GM18909 (cell line): Measurements from ENCODE around the gene CRB2.

Source experiments
- ATAC-seq: cut with Tn5 transposase; IDR thresholded peaks from one replicate; pipeline ENCODE4 v1.9.1; 2021; ENCODE audit warnings: mild to moderate bottlenecking; ENCODE audit not compliant: unreplicated experiment, poor library complexity

Gene CRB2

DNA sequence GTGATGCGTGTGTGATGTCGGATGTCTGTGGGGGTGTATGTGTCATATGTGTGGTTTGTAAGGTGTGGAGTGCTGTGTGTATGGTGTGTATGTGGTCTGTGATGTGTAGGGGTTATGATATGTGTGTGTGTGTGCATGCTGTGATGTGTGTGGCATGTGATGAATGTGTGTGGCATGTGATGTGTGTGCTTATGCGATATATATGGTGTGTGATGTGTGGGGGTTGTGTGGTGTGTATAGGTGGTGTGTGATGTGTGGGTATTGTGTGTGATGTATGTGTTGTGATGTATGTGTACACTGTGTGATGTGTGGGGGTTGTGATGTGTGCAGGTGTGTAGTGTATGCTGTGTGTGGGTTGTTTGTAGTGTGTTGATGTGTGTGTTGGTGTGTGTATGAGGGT, 9.2 kb upstream of the CRB2 start:
- ATAC-seq, result no peak

- no peak for ATAC-seq
Measured at GRCh38 chr9:123347289-123348060, 8.5 kb upstream of the CRB2 start.

DNA sequence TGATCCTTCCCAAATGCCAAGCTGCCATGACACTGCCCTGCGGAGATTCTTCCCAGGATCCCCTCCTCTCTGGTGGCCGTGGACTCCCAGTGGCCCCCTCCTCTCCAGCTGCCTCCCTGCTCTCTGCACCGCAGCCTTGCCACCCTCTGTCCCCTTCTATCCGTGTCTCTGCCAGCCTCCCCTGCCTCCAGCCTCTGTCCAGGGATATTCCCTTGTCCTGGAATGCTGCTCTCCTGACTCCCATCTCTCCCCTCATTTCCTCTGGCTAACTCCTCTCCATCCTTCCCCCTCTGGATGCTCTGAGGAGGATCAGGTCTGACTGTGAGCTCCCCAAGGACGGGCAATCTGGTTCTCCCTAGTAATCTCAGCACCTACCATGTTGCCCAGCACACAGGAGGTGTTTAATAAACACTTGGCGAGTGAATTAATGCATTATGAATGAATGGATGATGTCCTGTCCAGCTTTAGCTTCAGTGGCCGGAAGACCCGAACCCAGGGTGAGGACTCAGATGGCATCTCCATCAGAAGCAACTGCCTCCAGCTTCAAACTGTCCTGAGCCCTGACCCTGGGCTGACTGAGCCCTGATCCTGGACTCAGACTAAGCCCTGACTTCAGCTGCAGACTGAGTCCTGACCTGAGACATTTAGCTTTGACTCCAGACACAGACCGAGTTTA, 7.5 kb upstream of the CRB2 start:
- ATAC-seq, result no peak

DNA sequence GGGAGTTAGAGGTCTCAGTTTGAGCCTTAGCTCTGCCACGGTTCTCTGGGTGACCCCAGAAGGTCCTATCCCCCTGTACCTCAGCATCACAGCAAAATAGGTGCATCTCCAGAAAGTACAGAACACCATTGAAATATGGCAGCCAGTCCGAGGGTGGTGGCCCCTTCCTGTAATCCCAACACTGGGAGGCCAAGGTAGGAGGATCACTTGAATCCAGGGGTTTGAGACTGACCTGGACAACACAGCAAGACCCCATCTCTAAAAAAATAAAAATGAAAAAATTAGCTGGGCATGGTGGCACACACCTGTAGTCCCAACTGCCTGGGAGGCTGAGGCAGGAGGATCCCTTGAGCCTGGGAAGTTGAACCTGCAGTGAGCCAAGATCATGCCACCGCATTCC, 7.0 kb upstream of the CRB2 start:
- ATAC-seq, result no peak

DNA sequence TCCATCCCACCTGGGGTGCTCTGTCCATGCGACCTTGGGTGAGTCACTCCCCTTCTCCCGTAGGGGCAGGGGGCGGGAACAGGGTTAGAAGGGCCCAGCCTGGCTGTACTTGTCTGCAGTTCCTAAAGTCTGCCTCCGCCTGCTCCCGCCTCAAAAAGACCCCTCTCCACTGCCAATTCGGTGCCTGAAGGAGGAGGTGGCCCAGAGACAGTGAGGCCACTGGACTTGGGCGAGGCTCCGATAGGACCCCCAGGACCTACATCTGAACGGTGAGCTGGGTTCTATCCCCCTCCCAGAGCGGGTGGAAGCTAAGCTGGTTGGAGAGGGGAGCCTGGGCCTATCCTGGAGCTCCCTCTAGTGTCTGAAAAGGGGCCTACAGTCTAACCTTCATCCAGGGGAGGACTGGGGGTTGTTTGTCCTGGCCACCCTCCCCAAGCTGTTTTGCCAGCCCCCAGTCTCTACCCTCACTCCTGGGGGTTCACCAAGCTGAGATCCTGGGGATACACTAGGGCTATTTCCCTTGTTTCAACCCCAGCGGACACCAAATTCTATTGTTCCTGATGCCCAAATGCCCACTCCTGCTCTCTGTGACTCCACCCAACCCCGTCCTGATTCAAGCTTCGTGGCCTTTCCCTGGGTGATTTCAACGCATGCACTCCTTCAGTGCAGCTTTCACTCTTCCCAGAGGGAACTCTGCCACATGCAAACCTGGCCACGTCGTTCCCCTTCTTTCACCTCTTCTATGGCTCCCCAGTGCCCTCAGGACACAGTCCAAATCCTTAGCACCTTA, 6.1 kb upstream of the CRB2 start:
- ATAC-seq, result peak; percentile 63

- no peak for ATAC-seq
Measured at GRCh38 chr9:123350590-123351310, 5.2 kb upstream of the CRB2 start.

DNA sequence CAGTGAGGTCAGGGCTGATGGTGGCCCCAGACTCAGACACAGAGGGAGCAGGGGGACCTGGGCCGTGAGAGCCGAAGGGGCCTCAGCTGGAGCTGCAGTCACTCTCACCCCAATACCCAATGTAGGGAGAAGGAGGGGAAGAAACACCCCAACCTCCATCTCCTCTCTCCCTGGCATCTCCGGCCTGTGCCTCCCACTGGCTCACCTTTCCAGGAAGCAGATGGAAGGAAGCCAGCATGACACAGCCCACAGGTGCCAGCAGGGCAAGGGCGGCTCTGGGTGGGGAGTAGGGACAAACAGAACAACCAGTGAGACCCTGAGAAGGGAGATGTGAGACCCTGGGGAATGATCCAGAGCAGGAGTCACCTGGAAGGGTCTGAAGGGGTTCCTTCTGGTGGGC, 3.0 kb upstream of the CRB2 start:
- no peak for ATAC-seq

- ATAC-seq, result no peak
Measured at GRCh38 chr9:123353984-123354591, 1.9 kb upstream of the CRB2 start.

- no peak for ATAC-seq
Measured at GRCh38 chr9:123354806-123355508, 1.0 kb upstream of the CRB2 start.

DNA sequence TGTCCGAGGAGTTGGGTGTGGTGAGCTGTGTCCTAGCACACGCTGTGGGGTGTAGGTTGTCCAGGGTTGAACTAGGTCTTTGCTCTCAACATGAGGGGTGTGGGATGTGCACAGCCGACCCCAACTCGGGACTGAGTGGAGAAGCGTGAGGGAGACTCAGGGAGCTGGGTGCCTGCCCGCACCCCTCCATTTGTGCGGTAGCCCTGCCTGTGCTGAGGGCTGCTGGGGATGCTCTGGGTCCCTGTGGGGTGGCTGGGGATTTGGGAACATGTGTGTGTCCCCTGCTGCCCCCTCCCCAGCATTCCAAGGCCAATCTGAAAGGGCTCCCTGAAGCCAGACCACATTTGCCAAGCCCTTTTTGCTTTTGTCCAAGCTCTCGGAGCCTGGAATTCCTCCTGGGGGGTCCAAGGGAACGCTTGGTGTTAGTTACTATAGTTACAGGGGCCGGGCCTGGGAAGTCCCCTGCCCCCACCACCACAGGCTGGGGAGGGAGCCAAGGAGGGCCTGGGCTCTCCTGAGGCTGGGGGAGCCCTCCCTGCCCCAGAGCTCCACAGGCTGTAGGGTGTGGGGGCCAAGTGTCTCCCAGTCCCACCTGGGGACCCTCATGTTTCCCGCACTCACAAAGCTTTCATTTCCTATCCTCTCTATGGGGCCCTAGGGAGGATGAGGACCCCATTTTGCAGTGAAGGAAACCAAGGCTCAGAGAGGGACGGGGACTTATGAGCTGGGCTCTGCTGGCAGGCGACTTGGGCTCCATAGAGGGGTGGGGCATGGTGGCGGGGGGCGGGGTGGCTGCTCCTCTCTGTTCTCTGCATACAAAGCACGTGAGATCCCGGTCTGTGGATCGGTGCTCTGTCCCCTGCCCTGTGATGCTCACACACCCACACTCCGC, 1.1 kb downstream of the CRB2 start:
- ATAC-seq, result no peak

DNA sequence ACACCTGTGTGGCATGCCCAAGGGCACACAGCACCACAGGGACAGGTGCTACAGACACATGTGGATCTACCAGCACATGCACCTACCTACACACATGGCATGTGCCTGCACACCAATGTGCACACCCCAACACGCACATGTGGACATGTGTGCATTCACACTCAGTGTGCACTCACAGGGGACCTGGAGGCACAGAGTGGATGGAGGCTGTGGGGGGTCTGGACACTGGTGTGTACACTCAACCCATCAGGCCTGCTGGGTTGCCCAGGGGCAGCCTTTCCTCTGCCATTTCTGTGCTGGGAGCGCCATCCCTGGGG, 1.7 kb downstream of the CRB2 start:
- no peak for ATAC-seq

DNA sequence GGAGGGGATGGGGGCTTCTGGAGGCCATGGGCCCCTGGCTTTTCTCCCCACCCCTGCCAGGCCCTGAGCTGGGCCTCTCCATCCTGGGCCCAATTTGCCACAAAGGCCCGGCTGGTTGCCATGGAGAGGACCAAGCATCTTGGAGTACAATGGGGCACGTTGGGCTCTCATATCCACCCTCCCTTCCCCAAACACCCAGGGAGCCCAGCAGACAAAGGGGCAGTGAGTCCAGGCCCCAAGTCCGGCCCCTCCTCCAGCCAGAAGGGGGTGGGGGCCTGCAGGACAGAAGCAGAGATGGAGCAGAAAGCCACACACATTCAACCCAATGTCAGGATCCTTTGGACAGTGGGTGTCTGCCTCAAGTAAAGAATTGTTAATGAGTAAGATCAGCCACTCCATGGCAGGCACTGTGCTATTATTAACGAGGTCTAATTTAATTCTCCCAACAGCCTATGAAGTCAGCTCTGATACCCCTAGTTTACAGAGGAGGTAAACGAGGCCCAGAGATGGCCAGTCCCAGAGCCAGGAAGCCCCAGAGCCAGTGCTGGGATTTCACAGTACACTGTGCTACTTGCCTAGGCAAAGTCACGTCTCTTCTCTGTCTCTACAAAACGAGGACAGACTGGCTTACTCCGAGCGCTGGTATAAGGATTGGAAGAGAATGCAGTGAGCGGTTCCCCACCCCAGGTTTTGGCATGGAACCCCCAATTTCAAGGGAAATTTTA, 2.3 kb downstream of the CRB2 start:
- no peak for ATAC-seq

DNA sequence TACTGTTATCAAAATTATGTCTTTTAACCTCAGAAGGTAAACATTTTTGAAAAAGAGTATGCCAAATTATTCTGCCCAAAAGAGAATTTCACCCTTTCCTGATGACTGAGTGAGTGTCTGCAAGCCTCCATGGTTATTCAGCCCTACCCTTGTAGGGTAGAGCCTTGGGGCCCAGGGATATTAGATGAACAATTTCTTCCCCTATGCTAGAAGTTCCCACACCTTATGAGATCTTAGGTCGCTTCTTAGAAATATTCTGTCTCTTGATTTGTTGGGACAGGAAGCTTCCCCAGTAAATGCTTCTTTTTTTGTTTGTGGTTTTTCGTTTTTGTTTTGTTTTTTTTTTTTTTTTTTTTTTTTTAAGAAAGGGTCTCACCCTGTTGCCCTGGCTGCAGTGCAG, 3.1 kb downstream of the CRB2 start:
- no peak for ATAC-seq

DNA sequence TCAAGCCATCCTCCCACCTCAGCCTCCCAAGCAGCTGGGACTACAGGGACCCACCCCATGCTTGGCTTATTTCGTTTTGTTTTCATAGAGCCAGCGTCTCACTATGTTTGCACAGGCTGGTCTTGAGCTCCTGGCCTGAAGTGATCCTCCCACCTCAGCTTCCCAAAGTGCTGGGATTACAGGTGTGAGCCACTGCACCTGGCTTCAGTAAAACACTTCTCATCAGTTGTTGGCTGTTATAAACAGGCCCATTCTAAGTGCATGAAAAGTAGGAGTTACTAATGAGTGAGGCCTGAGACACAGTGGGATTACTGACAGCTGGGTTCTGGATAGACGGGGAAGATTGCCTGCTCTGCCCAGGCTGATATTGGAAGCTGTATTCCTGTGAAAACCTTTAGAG, 3.5 kb downstream of the CRB2 start:
- no peak for ATAC-seq

DNA sequence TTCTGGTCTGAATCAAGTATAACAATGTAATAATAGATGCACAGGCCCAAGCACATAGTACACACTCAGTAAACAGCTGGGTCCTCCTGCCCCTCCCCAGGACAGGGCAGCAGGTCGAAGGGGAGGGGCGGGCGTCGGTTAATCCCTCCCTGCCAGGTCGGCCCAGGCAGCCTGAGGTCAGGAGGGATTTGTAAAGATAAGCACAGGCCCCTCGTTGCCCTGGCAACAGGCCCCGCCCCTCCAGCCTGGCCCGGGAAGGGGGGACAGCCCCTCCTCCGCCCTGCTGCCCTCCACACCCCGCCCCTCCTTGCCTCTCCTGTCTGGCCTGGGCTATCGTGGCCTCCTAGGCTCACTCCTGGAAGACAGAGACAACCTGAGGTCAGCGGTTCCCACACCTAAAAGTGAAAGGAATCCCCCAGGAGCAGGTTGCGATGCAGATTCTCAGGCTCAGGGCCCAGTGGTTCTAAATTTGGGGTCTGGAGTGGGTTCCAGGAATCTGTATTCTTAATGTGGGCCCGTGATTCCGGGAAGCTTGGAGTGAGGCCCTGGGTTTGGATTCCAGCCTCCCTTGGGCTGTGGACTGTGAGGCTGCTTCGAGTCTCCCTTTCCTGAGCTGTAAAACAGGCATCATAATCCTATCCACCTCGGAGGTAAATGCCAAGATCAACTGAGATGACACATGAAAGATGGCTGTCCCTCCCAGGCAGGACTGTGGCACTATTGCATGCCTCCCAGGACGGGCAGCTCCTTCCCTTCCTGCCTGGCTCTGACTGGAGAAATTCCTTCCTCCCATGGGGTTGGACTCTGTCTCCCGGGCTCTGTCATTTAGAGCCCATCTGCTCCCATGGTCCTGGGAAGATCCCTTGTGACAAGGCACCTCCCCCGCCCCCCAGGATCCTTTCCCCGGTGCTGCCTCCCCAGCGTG, 4.4 kb downstream of the CRB2 start:
- no peak for ATAC-seq

GRCh38 chr9:123361086-123361730, 5.2 kb downstream of the CRB2 start:
- no peak for ATAC-seq
